Stomach (tissue), 9 donors: ENCODE measurements around the gene DLG2. TPM values are rescaled to one million over a fixed set of nuclear protein-coding genes. Genes with fewer than 3 reads are reported as not detected.
A peak's percentile ranks its signal among the peaks of the same experiment; 100 is the strongest.

Source experiments
- DNase-seq, 2 donors: peaks; one replicate each; pipeline versions ENCODE4 v3.0.0 to v3.0.0-alpha.2; 2013 to 2019
- H3K27ac ChIP-seq, 5 donors: fragments of 200-600 bp in 4 of 5; sonication (generic) in 4 of 5; one replicate each; pipeline ENCODE4 v1.5.1; 2013 to 2019; ENCODE audit warnings: mild to moderate bottlenecking in 1 of 5, moderate library complexity in 1 of 5
- H3K27me3 ChIP-seq, 3 donors: fragments of 200-600 bp; sonication (generic); one replicate each; pipeline ENCODE4 v1.5.1; 2017 to 2019; ENCODE audit warnings: mixed run types in 1 of 3
- H3K36me3 ChIP-seq, 4 donors: fragments of 200-600 bp; sonication (generic); 1 replicate in 3 of 4; 2 replicates in 1 of 4; pipeline ENCODE4 v1.5.1; 2016 to 2019
- H3K4me1 ChIP-seq, 4 donors: fragments of 200-600 bp; sonication (generic); one replicate each; pipeline ENCODE4 v1.5.1; 2016 to 2019
- H3K4me3 ChIP-seq, 4 donors: fragments of 200-600 bp; sonication (generic) in 3 of 4; one replicate each; pipeline ENCODE4 v1.5.1; 2016 to 2019; ENCODE audit warnings: mild to moderate bottlenecking in 1 of 4
- H3K9me3 ChIP-seq, 4 donors: fragments of 200-600 bp; sonication (generic); one replicate each; pipeline ENCODE4 v1.5.1; 2016 to 2019
- CTCF ChIP-seq, 7 experiments: fragments of 450-650 bp in 4 of 7; fragments of 200-600 bp in 3 of 7; sonication (generic) in 3 of 7; IDR thresholded peaks; one replicate each; pipeline ENCODE4 v1.5.1; 2016 to 2019; ENCODE audit warnings: antibody characterized with exemption in 7 of 7, control low read depth in 2 of 7, mild to moderate bottlenecking in 1 of 7
- EP300 ChIP-seq: sonication (generic); formaldehyde crosslinking; IDR thresholded peaks from one replicate; pipeline ENCODE4 v1.6.1; 2017; ENCODE audit warnings: antibody characterized with exemption
- POLR2A ChIP-seq, 4 donors: fragments of 450-650 bp; IDR thresholded peaks; one replicate each; pipeline ENCODE4 v1.6.1; 2016; ENCODE audit warnings: antibody characterized with exemption in 4 of 4, control low read depth in 2 of 4, mild to moderate bottlenecking in 1 of 4, moderate library complexity in 1 of 4
- POLR2AphosphoS5 ChIP-seq, 3 donors: sonication (generic); formaldehyde crosslinking; IDR thresholded peaks; one replicate each; pipeline ENCODE4 v1.6.1; 2016; ENCODE audit warnings: antibody characterized with exemption in 3 of 3
- WGBS, 5 donors: extraction: QIAGEN DNeasy Blood & Tissue Kit in 3 of 5; methylation state at CpG; one replicate each; pipeline versions ENCODE4 v1.1.5 to v1.1.7; 2013 to 2018; 5-methylcytosine and 5-hydroxymethylcytosine counted together
- intact Hi-C: fragments of 100-400 bp; cut with DNase I; formaldehyde crosslinking; loops from one replicate; pipeline ENCODE4 v1.15.1; 2023; ENCODE audit warnings: low total_unique reads
- polyA plus RNA-seq, 3 donors: library from polyadenylated mRNA; stranded (reverse); fragments of 200-250 nt; gene quantifications; one replicate each; pipeline ENCODE4 v1.2.3, GENCODE V29; 2013
- total RNA-seq, 5 donors: library from RNA; depleted of rRNA; stranded (reverse); fragments of >200 nt; gene quantifications; one replicate each; pipeline versions ENCODE4 v1.1.0 to v1.2.3, GENCODE V29; 2014 to 2016
- donor health status: healthy with polysubstance abuse.
- donor health status: Bipolar disorder and iron deficiency.
- donor health status: healthy.

The DLG2 gene
- total and polyA plus RNA-seq, 8 donors = 1.3 to 19.1 (median 3.5) TPM

- Histone ChIP-seq H3K4me3 (no peak overlapping the region), H3K27ac (no peak overlapping the region), H3K27me3 (no peaks in the 10 kb centered on the region), H3K4me1 (no peaks in the 10 kb centered on the region), H3K36me3 (no peaks in the 10 kb centered on the region), H3K9me3 (no peaks in the 10 kb centered on the region)
- DNase-seq = no peak
- 48 to 66% (median 55%) methylated on average over 3 of the region's 3 CpGs for WGBS, 5 donors
- TF ChIP-seq POLR2AphosphoS5 (IDR thresholded peaks at IDR 0.05) = no peak
- TF ChIP-seq CTCF (IDR thresholded peaks at IDR 0.05) = no peak
- TF ChIP-seq POLR2A (IDR thresholded peaks at IDR 0.05) = no peak
- no peak for TF ChIP-seq EP300
- intact Hi-C loops = no loop called here
These were observed 724.7 kb downstream of the DLG2 start for GRCh38 chr11:84902445-84902844.

- 54 to 69% (median 64%) methylated on average over 1 of the region's 1 CpG for WGBS, 5 donors
- Histone ChIP-seq H3K4me3 (no peak overlapping the region), H3K36me3 (no peaks in the 10 kb centered on the region), H3K27ac (no peak overlapping the region), H3K4me1 (no peaks in the 10 kb centered on the region), H3K27me3 (no peaks in the 10 kb centered on the region), H3K9me3 (no peaks in the 10 kb centered on the region)
- intact Hi-C loops = no loop called here
- TF ChIP-seq POLR2A (IDR thresholded peaks at IDR 0.05) (no peak), CTCF (IDR thresholded peaks at IDR 0.05) (no peak), EP300 (no peak), POLR2AphosphoS5 (IDR thresholded peaks at IDR 0.05) (no peak)
- DNase-seq = peak in 1 of 2 donors; percentile 23
These were observed 725.2 kb downstream of the DLG2 start for GRCh38 chr11:84901991-84902390.

GRCh38 chr11:84899740-84900139, 727.4 kb downstream of the DLG2 start:
- Histone ChIP-seq H3K27me3 (no peaks in the 10 kb centered on the region), H3K4me1 (no peaks in the 10 kb centered on the region), H3K4me3 (no peak overlapping the region), H3K9me3 (no peaks in the 10 kb centered on the region), H3K36me3 (no peaks in the 10 kb centered on the region), H3K27ac (no peak overlapping the region)
- DNase-seq = no peak
- TF ChIP-seq POLR2AphosphoS5 (IDR thresholded peaks at IDR 0.05) (no peak), CTCF (IDR thresholded peaks at IDR 0.05) (no peak), EP300 (no peak), POLR2A (IDR thresholded peaks at IDR 0.05) (no peak)
- intact Hi-C loops = no loop called here

GRCh38 chr11:84899134-84899533, 728.0 kb downstream of the DLG2 start:
- Histone ChIP-seq H3K27me3 (no peaks in the 10 kb centered on the region), H3K27ac (no peak overlapping the region), H3K9me3 (no peaks in the 10 kb centered on the region), H3K4me1 (no peaks in the 10 kb centered on the region), H3K4me3 (no peak overlapping the region), H3K36me3 (no peaks in the 10 kb centered on the region)
- no peak for DNase-seq
- intact Hi-C loops = no loop called here
- TF ChIP-seq EP300 = no peak
- WGBS, 5 donors = 88 to 97% (median 97%) methylated on average over 2 of the region's 2 CpGs

GRCh38 chr11:84894666-84895065, 732.5 kb downstream of the DLG2 start:
- intact Hi-C loops = no loop called here
- 62 to 87% (median 77%) methylated on average over 2 of the region's 2 CpGs for WGBS, 5 donors
- Histone ChIP-seq H3K27me3 (no peaks in the 10 kb centered on the region), H3K4me1 (no peaks in the 10 kb centered on the region), H3K9me3 (no peaks in the 10 kb centered on the region), H3K4me3 (no peak overlapping the region), H3K36me3 (no peaks in the 10 kb centered on the region), H3K27ac (no peak overlapping the region)
- DNase-seq = no peak
- TF ChIP-seq POLR2A (IDR thresholded peaks at IDR 0.05) (no peak), CTCF (IDR thresholded peaks at IDR 0.05) (no peak), EP300 (no peak), POLR2AphosphoS5 (IDR thresholded peaks at IDR 0.05) (no peak)
